Measurements from ENCODE around the gene MYOCD.

DNA sequence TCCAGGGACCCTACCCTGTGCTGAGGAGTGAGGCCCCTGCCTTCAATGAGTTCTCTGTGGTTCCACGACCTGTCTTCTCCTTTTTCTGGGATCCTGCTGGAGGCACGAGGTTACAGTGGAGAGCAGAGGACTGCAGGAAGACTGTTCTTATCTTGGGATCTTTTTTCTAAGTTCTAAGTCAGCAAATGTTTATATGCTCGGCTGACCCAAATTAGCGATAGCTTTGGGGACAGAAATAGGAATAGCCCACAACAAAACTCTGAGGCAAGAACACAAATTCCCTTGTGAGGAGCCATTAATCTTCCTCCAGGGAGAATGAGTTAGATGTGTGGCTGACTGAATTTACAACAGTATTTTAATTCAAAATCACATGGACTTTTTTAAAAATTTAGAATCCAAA is 46.7 kb downstream of the MYOCD start:
- no peak for TF ChIP-seq SRF (IDR thresholded peaks at IDR 0.05; ENCODE audit: low read depth, low read length)
- TF ChIP-seq, protein P1, sequence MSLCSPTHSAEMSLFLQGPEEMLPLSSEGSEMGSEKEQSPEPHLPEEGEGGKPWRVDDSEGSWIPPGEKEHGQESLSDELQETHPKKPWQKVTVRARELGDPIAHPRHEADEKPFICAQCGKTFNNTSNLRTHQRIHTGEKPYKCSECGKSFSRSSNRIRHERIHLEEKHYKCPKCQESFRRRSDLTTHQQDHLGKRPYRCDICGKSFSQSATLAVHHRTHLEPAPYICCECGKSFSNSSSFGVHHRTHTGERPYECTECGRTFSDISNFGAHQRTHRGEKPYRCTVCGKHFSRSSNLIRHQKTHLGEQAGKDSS (CRISPR knock-in tag; IDR thresholded peaks at IDR 0.05; ENCODE audit: borderline replicate concordance, low read depth) = no peak
- TF ChIP-seq NR3C1 (CRISPR knock-in tag; IDR thresholded peaks at IDR 0.05) = no peak
- no peak for TF ChIP-seq POLR2AphosphoS5 (IDR thresholded peaks at IDR 0.05; ENCODE audit: low read depth, low read length)
- TF ChIP-seq MTF2 (CRISPR knock-in tag; IDR thresholded peaks at IDR 0.05; ENCODE audit: borderline replicate concordance) = no peak
- TF ChIP-seq ZNF17 (CRISPR knock-in tag; IDR thresholded peaks at IDR 0.05) = no peak
- no peak for TF ChIP-seq CEBPB (IDR thresholded peaks at IDR 0.05; ENCODE audit: borderline replicate concordance, low read depth, low read length)
- TF ChIP-seq HCFC1 (IDR thresholded peaks at IDR 0.05; ENCODE audit: low read depth, low read length) = no peak
- TF ChIP-seq HDAC2 (CRISPR knock-in tag; IDR thresholded peaks at IDR 0.05) = no peak

All from HepG2 (cell line).